ENCODE data around the gene LRPPRC. TPM values are rescaled to one million over a fixed set of nuclear protein-coding genes. Genes with fewer than 3 reads are reported as not detected.

LRPPRC gene
- total and polyA plus RNA-seq, 2 experiments from 2014 or later, result 163 to 200 TPM

GRCh38 chr2:43874776-43875451 lies 120.9 kb downstream of the LRPPRC start:
- TF ChIP-seq CTCF (conservative IDR thresholded peaks at IDR 0.05; ENCODE audit: low read depth in 2 of 2) (no peak), NANOG (IDR thresholded peaks at IDR 0.05; ENCODE audit: borderline replicate concordance) (no peak), EZH2 (IDR thresholded peaks at IDR 0.05; ENCODE audit: low read depth, unreplicated experiment) (no peak), ZNF114 (CRISPR knock-in tag; IDR thresholded peaks at IDR 0.05) (no peak), REST (IDR thresholded peaks at IDR 0.05; ENCODE audit: unreplicated experiment) (no peak), ZNF462 (CRISPR knock-in tag; IDR thresholded peaks at IDR 0.05) (no peak), ETS1 (IDR thresholded peaks at IDR 0.05) (no peak), JUNB (IDR thresholded peaks at IDR 0.05; ENCODE audit: unreplicated experiment) (no peak), EZH2phosphoT487 (IDR thresholded peaks at IDR 0.05; ENCODE audit: unreplicated experiment) (no peak), CREB1 (CRISPR knock-in tag; IDR thresholded peaks at IDR 0.05; ENCODE audit: low read depth) (no peak), POLR2AphosphoS5 (IDR thresholded peaks at IDR 0.05; ENCODE audit: low read depth) (no peak), STAT1 (IDR thresholded peaks at IDR 0.05; ENCODE audit: unreplicated experiment) (no peak), ZNF331 (CRISPR knock-in tag; IDR thresholded peaks at IDR 0.05; ENCODE audit: low read depth) (no peak)
- H3K36me3 ChIP-seq (ENCODE audit: insufficient read depth), result no peaks in the 10 kb centered on the region
- no peak overlapping the region for H3K27ac Mint-ChIP-seq

More at GRCh38 chr2:43874776-43875451, 120.9 kb downstream of the LRPPRC start:
- Histone ChIP-seq H3K27ac (ENCODE audit: low read depth) (no peak overlapping the region), H3K79me2 (replicated peaks; ENCODE audit: insufficient read depth) (no peaks in the 10 kb centered on the region), H3K27me3 (ENCODE audit: insufficient read depth) (peaks cover 7% of the 10 kb centered on the region; the same call in 1 of the 2 replicates), H4K20me1 (replicated peaks; ENCODE audit: insufficient read depth) (no peaks in the 10 kb centered on the region), H3F3A (replicated peaks; ENCODE audit: low read depth) (no peaks in the 10 kb centered on the region), H3K4me3 (no peak overlapping the region), H2AFZ (no peak overlapping the region), H3K4me2 (no peak overlapping the region), H3K9me2 (ENCODE audit: insufficient read depth) (no peaks in the 10 kb centered on the region), H3K4me1 (ENCODE audit: insufficient read depth) (peaks cover 11% of the 10 kb centered on the region)
- H3K9me3 Mint-ChIP-seq, result no peaks in the 10 kb centered on the region
- peaks cover 4% of the 10 kb centered on the region for H3K27me3 Mint-ChIP-seq (ENCODE audit: insufficient read depth, low read depth, poor library complexity)
- 0 out of 3 replicates have a peak, but pooled peaks cover 4% of the 10 kb centered on the region for H3K4me1 Mint-ChIP-seq
- DNase-seq (ENCODE audit: low spot score) (peak; percentile 35), ATAC-seq (peak; percentile 30)
- H3K4me3 Mint-ChIP-seq, result no peak overlapping the region
- H3K36me3 Mint-ChIP-seq (ENCODE audit: low read depth), result no peaks in the 10 kb centered on the region
